ENCODE measurements around the gene WDR33. TPM values are rescaled to one million over a fixed set of nuclear protein-coding genes. Genes with fewer than 3 reads are reported as not detected.

WDR33 gene
- total RNA-seq, 2 experiments from 2014 or later, result 64.3 to 68.3 TPM

- peaks cover 21% of the 10 kb centered on the region for H3K4me1 Mint-ChIP-seq (ENCODE audit: low read depth)
- H3K27me3 Mint-ChIP-seq (ENCODE audit: low read depth), result no peaks in the 10 kb centered on the region
- CTCF ChIA-PET, result no interaction called here
- peak; percentile 8 for ATAC-seq
- peaks cover 48% of the 10 kb centered on the region for H3K36me3 Mint-ChIP-seq (ENCODE audit: low read depth)
- H3K4me3 Mint-ChIP-seq, result no peak overlapping the region
- DNase-seq, result no peak
- H3K9me3 Mint-ChIP-seq (ENCODE audit: insufficient read depth), result no peaks in the 10 kb centered on the region
- no peak overlapping the region for H3K27ac Mint-ChIP-seq
- POLR2A ChIA-PET, result no interaction called here
Observed at GRCh38 chr2:127707890-127708648, 102.9 kb downstream of the WDR33 start.

DNA sequence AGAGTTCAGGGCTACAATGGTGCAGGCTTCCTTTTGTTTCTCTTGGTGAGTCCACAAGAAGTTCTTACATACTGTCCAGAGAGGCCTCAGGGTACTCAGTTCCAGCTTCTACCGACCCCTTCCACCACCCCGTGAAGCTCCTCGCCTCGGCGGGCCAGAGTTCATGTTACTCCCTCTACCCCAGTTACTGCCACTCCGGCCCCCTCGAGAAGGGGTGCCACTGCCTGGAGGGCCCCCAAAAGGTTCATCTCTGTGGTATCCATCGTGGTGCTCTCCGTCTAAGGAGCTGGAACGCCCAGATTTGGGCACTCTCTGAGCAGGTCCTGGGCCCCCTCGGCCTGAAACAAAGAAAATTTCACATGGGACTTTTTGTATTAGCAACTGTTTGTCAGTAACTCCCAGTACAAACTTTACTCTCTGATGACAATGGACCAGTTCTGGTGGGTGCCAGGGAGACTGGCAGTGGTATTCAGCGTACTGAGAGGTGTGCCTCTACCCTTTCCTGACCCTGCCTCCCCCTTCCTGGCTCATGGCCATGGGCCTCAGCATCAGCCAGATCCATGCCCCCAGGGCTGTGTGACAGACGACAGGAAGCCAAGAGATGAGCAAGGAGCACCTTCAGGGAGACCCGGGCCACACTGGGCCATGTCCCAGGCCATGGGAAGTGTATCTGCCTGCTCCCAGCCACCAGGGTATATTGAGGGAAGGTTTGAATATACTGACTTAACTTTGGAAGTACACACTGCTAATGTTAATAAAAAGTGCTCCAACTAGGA lies 104.6 kb downstream of the WDR33 start:
- ChIA-PET POLR2A (no interaction called here), CTCF (interaction anchor here (0.8 to 2.9 kb wide), 2 partner anchors 115 kb away, joined by 3 to 13 read pairs; no protein-coding TSS in a partner anchor)
- no peaks in the 10 kb centered on the region for H3K27me3 Mint-ChIP-seq (ENCODE audit: low read depth)
- H3K36me3 Mint-ChIP-seq (ENCODE audit: low read depth), result peaks cover 56% of the 10 kb centered on the region
- H3K27ac Mint-ChIP-seq, result no peak overlapping the region
- H3K4me1 Mint-ChIP-seq (ENCODE audit: low read depth), result peaks cover 31% of the 10 kb centered on the region
- H3K4me3 Mint-ChIP-seq, result no peak overlapping the region
- DNase-seq, result no peak
- no peaks in the 10 kb centered on the region for H3K9me3 Mint-ChIP-seq (ENCODE audit: insufficient read depth)
- no peak for ATAC-seq

DNA sequence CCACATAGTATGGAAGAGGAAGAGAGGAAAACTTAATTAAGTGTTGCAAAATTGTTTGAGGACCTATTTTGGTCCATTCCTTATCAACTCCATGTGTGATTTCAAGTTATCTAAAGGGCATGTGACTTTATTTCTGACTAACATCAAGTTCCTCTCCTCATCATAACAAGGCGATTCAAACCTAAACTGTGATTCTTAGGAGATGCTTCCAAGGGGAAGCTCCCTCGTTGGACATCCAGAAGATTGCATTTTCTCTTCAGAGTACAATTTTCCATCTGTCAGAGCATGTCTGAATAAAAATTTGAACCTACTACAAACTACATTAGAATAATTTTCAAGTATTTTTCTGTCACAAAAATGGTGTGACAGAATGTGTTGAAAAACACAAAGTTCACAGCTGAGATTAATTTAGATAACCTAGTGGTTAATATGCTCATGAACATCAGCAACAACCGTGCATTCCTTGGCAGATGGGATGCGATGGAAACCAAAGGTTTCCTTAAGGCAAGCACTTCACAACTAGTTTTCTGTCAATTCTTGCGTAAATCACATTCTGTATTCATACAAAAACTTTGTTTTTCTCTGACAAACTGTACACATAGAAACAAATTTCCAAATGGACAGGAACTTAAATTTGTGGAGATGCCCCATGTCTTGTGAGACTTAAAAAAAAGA lies 105.4 kb downstream of the WDR33 start:
- ATAC-seq (no peak), DNase-seq (no peak)
- Mint-ChIP-seq H3K36me3 (ENCODE audit: low read depth) (peaks cover 53% of the 10 kb centered on the region), H3K27ac (peak overlapping the region; percentile 3), H3K27me3 (ENCODE audit: low read depth) (no peaks in the 10 kb centered on the region), H3K9me3 (ENCODE audit: insufficient read depth) (no peaks in the 10 kb centered on the region), H3K4me1 (ENCODE audit: low read depth) (peaks cover 36% of the 10 kb centered on the region), H3K4me3 (no peak overlapping the region)
- ChIA-PET POLR2A (interaction anchor here (0.6 kb wide), 1 partner anchor 323 kb away, joined by 3 read pairs; the partner anchor contains the start of gene SAP130), CTCF (interaction anchor here (2.9 kb wide), 1 partner anchor 114 kb away, joined by 13 read pairs; no protein-coding TSS in a partner anchor)

DNA sequence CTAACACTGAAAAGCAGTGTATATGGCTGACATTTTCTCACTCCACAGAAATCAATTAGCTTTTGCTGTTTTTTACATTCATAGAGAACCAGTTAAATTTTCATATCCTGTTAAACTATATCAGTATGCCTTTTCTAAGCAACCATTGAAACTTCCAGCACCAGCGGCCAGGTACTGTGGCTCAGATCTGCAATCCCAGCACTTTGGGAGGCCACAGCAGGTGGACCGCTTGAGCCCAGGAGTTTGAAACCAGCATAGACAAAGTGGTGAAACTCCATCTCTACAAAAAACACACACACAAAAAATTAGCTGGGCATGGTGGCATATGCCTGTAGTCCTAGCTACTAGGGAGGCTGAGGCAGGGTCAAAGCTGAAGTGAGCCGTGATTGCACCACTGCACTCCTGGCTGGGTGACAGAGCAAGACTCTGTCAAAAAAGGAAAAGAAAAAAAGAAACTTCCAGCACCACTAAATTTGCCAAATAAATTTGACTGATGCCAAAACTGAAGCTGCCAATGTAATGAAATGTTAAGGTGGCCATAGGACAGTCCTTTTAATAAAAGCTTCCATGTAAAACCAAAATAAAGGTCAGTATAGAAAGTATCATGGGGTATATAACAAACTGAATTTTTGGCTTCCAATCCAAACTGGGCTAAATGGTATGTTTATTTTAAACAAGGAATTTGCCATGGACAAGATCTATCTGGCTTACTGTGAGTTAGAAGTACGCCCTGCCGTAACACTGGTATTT lies 106.2 kb downstream of the WDR33 start:
- peak overlapping the region; percentile 3 for H3K27ac Mint-ChIP-seq
- peaks cover 55% of the 10 kb centered on the region for H3K36me3 Mint-ChIP-seq (ENCODE audit: low read depth)
- H3K4me3 Mint-ChIP-seq, result no peak overlapping the region
- POLR2A ChIA-PET, result interaction anchor here (0.6 to 1.7 kb wide), 3 partner anchors 14 to 386 kb away, joined by 3 to 5 read pairs (median 3); partner anchors contain the start of genes SAP130 and UGGT1
- ATAC-seq, result no peak
- CTCF ChIA-PET, result interaction anchor here (1.0 to 2.9 kb wide), 4 partner anchors 9 to 508 kb away, joined by 3 to 13 read pairs (median 4); no protein-coding TSS in a partner anchor
- no peaks in the 10 kb centered on the region for H3K9me3 Mint-ChIP-seq (ENCODE audit: insufficient read depth)
- peaks cover 41% of the 10 kb centered on the region for H3K4me1 Mint-ChIP-seq (ENCODE audit: low read depth)
- H3K27me3 Mint-ChIP-seq (ENCODE audit: low read depth), result no peaks in the 10 kb centered on the region
- no peak for DNase-seq

DNA sequence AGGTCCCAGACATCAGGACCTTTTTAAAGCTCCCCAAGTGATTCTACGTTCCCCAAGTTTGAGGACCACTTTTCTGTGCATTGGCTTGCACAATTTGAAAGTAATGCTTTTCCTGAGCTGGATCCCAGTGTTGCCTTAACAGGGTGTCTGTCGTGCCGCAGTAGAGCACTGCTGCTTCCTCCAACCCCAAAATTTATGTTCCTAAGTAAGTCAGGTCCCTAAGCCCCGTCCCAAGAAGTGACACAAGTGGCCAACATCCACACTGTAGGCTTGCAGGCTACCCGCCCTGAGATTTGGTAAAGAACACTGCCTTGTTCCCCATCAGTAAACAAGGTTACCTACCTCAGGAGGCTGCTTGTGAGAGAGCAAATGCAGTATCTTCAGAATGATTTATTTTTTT lies 107.7 kb downstream of the WDR33 start:
- peaks cover 44% of the 10 kb centered on the region for H3K36me3 Mint-ChIP-seq (ENCODE audit: low read depth)
- H3K4me3 Mint-ChIP-seq, result peak overlapping the region; percentile 81
- ChIA-PET POLR2A (interaction anchor here (0.8 to 1.7 kb wide), 4 partner anchors 15 to 599 kb away, joined by 3 to 5 read pairs (median 4); partner anchors contain the start of gene UGGT1), CTCF (interaction anchor here (0.6 to 2.9 kb wide), 4 partner anchors 7 to 224 kb away, joined by 3 to 13 read pairs (median 4); no protein-coding TSS in a partner anchor)
- peaks cover 41% of the 10 kb centered on the region for H3K4me1 Mint-ChIP-seq (ENCODE audit: low read depth)
- ATAC-seq (no peak), DNase-seq (no peak)
- peak overlapping the region; percentile 44 for H3K27ac Mint-ChIP-seq
- no peaks in the 10 kb centered on the region for H3K9me3 Mint-ChIP-seq (ENCODE audit: insufficient read depth)
- no peaks in the 10 kb centered on the region for H3K27me3 Mint-ChIP-seq (ENCODE audit: low read depth)

DNA sequence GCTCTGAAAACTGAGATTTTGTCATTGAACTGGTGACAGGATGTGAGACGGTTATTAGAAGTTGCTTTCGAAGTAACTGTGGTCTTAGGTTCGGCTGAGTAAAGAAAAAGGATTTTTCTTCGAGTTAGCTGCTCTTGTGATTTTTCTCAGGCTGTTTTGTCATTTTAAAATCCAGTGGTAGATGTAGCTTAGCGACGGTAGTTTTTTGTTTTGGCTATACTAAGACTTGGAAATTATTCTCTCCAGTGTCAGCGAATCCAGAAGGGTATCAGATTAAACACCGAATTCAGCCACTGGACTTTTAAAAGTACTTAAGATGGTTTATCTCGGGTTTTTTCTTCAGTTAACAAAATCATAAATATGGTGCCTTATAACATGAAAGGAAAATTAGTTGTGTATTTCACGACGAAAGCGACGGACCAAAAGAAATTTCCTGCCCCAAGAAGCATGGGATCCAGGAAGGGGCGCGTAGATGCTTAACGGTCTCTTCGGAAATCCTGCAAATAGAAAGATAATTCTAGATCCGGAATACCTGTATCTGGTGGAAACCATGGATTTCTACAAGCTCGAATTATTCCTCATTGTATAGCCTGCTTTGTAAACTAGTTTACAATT lies 108.5 kb downstream of the WDR33 start:
- ChIA-PET CTCF (interaction anchor here (0.6 to 2.0 kb wide), 9 partner anchors 11 to 223 kb away, joined by 3 to 18 read pairs (median 4); partner anchors contain the start of gene WDR33), POLR2A (interaction anchor here (0.7 to 3.0 kb wide), 13 partner anchors 10 to 598 kb away, joined by 3 to 13 read pairs (median 5); partner anchors contain the start of genes IWS1, POLR2D, UGGT1 and WDR33)
- Mint-ChIP-seq H3K9me3 (ENCODE audit: insufficient read depth) (no peaks in the 10 kb centered on the region), H3K27me3 (ENCODE audit: low read depth) (no peaks in the 10 kb centered on the region), H3K4me1 (ENCODE audit: low read depth) (peaks cover 41% of the 10 kb centered on the region), H3K36me3 (ENCODE audit: low read depth) (peaks cover 38% of the 10 kb centered on the region), H3K27ac (peak overlapping the region; percentile 90), H3K4me3 (peak overlapping the region; percentile 81)
- no peak for DNase-seq
- no peak for ATAC-seq

GRCh38 chr2:127701651-127702394 lies 109.1 kb downstream of the WDR33 start:
- peak overlapping the region; percentile 95 for H3K27ac Mint-ChIP-seq
- H3K36me3 Mint-ChIP-seq (ENCODE audit: low read depth), result peaks cover 36% of the 10 kb centered on the region
- DNase-seq, result peak; percentile 85
- no peaks in the 10 kb centered on the region for H3K27me3 Mint-ChIP-seq (ENCODE audit: low read depth)
- peaks cover 41% of the 10 kb centered on the region for H3K4me1 Mint-ChIP-seq (ENCODE audit: low read depth)
- POLR2A ChIA-PET, result interaction anchor here (0.7 to 3.0 kb wide), 12 partner anchors 10 to 416 kb away, joined by 3 to 13 read pairs (median 5); partner anchors contain the start of genes IWS1, POLR2D, UGGT1 and WDR33
- peak overlapping the region; percentile 84 for H3K4me3 Mint-ChIP-seq
- H3K9me3 Mint-ChIP-seq (ENCODE audit: insufficient read depth), result no peaks in the 10 kb centered on the region
- CTCF ChIA-PET, result interaction anchor here (0.7 to 2.0 kb wide), 8 partner anchors 10 to 222 kb away, joined by 3 to 18 read pairs (median 4); partner anchors contain the start of gene WDR33
- ATAC-seq, result peak; percentile 85

GRCh38 chr2:127701193-127701650 lies 109.7 kb downstream of the WDR33 start, which contains the start of gene SFT2D3:
Gene SFT2D3, plus strand, starts transcription at chr2:127701497. Its CDS starts 32 bp downstream, at chr2:127701529.
- Mint-ChIP-seq H3K4me3 (peak within 1 kb of the TSS; percentile 84), H3K9me3 (ENCODE audit: insufficient read depth) (no peaks in the 10 kb centered on the region), H3K36me3 (ENCODE audit: low read depth) (peaks cover 31% of the 10 kb centered on the region), H3K27ac (peak within 1 kb of the TSS; percentile 95), H3K27me3 (ENCODE audit: low read depth) (no peaks in the 10 kb centered on the region), H3K4me1 (ENCODE audit: low read depth) (peaks cover 41% of the 10 kb centered on the region)
- ChIA-PET CTCF (interaction anchor here (2.0 kb wide), 1 partner anchor 110 kb away, joined by 18 read pairs; no protein-coding TSS in a partner anchor), POLR2A (interaction anchor here (0.9 to 3.0 kb wide), 8 partner anchors 9 to 390 kb away, joined by 3 to 13 read pairs (median 5); partner anchors contain the start of genes UGGT1 and WDR33)
- peak; percentile 83 for ATAC-seq
- peak; percentile 93 for DNase-seq

DNA sequence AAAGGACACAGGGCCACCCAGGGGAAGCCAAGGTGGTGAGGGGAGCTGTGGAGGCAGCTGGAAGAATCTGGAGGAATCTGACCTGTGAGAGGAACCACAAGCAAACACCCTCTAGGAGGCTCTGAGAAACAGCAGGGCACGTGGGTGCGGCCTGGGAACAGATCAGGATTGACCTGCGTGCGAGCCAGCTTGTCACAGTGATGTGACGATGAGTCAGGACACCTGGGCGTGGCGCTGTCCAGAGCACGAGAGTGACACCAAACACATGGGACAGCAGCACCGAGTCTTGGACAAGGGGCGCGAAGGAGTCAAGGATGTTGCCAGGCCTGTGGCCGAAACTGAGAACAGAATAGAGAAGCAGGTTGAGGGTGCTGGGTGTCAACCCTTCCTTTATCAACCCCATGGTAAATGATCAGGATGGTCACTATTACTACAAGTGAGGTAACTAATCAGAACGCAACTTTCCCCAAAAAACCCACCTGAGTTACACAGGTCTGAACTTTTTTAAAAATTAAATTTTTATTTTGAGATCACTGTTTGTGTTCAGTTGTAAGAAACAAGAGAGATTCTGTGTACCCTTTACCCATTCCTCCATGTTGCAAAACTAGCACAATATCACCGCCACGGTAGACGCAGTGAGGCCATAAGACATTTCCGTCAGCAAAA lies 110.3 kb downstream of the WDR33 start:
- no peaks in the 10 kb centered on the region for H3K27me3 Mint-ChIP-seq (ENCODE audit: low read depth)
- no peak for DNase-seq
- no peak for ATAC-seq
- peaks cover 41% of the 10 kb centered on the region for H3K4me1 Mint-ChIP-seq (ENCODE audit: low read depth)
- H3K4me3 Mint-ChIP-seq, result peak overlapping the region; percentile 84
- peak overlapping the region; percentile 95 for H3K27ac Mint-ChIP-seq
- ChIA-PET POLR2A (interaction anchor here (0.6 to 3.0 kb wide), 7 partner anchors 9 to 221 kb away, joined by 3 to 13 read pairs (median 4); partner anchors contain the start of gene WDR33), CTCF (interaction anchor here (2.0 kb wide), 1 partner anchor 109 kb away, joined by 18 read pairs; no protein-coding TSS in a partner anchor)
- H3K9me3 Mint-ChIP-seq (ENCODE audit: insufficient read depth), result no peaks in the 10 kb centered on the region
- peaks cover 29% of the 10 kb centered on the region for H3K36me3 Mint-ChIP-seq (ENCODE audit: low read depth)
